ENCODE measurements around the gene THRB. TPM values are rescaled to one million over a fixed set of nuclear protein-coding genes. Genes with fewer than 3 reads are reported as not detected.

THRB gene
- total RNA-seq, 6 donors from 2014 or later = 5.5 to 15.2 (median 12.0) TPM

GRCh38 chr3:24164967-24165602, 329.6 kb downstream of the THRB start:
- 93 to 95% methylated on average over 14 of the region's 14 CpGs for WGBS, 2 donors
- no peaks in the 10 kb centered on the region for H3K9me3 ChIP-seq
- no peak overlapping the region for H3K4me3 ChIP-seq
- H3K27ac ChIP-seq = no peak overlapping the region
- no peaks in the 10 kb centered on the region for H3K36me3 ChIP-seq
- TF ChIP-seq POLR2A (IDR thresholded peaks at IDR 0.05) (no peak), EP300 (IDR thresholded peaks at IDR 0.05) (no peak), CTCF (IDR thresholded peaks at IDR 0.05) (no peak), POLR2AphosphoS5 (IDR thresholded peaks at IDR 0.05) (no peak)
- ATAC-seq (ENCODE audit: low FRiP score in 2 of 2) (no peak), DNase-seq (no peak)
- H3K4me1 ChIP-seq = peaks cover 3 to 11% (median 6%) of the 10 kb centered on the region in 4 donors
- H3K27me3 ChIP-seq = no peaks in the 10 kb centered on the region

GRCh38 chr3:24162929-24163328, 331.7 kb downstream of the THRB start:
- Histone ChIP-seq H3K27ac (no peak overlapping the region), H3K4me1 (peaks cover 3 to 11% (median 6%) of the 10 kb centered on the region in 4 donors), H3K4me3 (no peak overlapping the region), H3K36me3 (no peaks in the 10 kb centered on the region), H3K27me3 (no peaks in the 10 kb centered on the region), H3K9me3 (no peaks in the 10 kb centered on the region)
- DNase-seq = no peak
- TF ChIP-seq POLR2AphosphoS5 (IDR thresholded peaks at IDR 0.05) = no peak
- TF ChIP-seq POLR2A (IDR thresholded peaks at IDR 0.05) = no peak
- TF ChIP-seq CTCF (IDR thresholded peaks at IDR 0.05) = no peak
- no peak for TF ChIP-seq EP300 (IDR thresholded peaks at IDR 0.05)
- WGBS, 2 donors = 93 to 95% methylated on average over 3 of the region's 3 CpGs
- no peak for ATAC-seq (ENCODE audit: low FRiP score in 2 of 2)

GRCh38 chr3:24161841-24162240, 332.8 kb downstream of the THRB start:
- TF ChIP-seq POLR2AphosphoS5 (IDR thresholded peaks at IDR 0.05) (no peak), EP300 (IDR thresholded peaks at IDR 0.05) (no peak), POLR2A (IDR thresholded peaks at IDR 0.05) (no peak), CTCF (IDR thresholded peaks at IDR 0.05) (no peak)
- Histone ChIP-seq H3K27ac (no peak overlapping the region), H3K36me3 (no peaks in the 10 kb centered on the region), H3K4me3 (no peak overlapping the region), H3K9me3 (no peaks in the 10 kb centered on the region), H3K4me1 (peaks cover 3 to 10% (median 6%) of the 10 kb centered on the region in 4 donors), H3K27me3 (no peaks in the 10 kb centered on the region)
- no peak for ATAC-seq (ENCODE audit: low FRiP score in 2 of 2)
- DNase-seq = no peak
- 50 to 57% methylated on average over 7 of the region's 7 CpGs for WGBS, 2 donors

- no peaks in the 10 kb centered on the region for H3K36me3 ChIP-seq
- DNase-seq (no peak), ATAC-seq (ENCODE audit: low FRiP score in 2 of 2) (no peak)
- peaks cover 3 to 6% (median 6%) of the 10 kb centered on the region in 4 donors for H3K4me1 ChIP-seq
- WGBS, 2 donors = 68 to 80% methylated on average over 12 of the region's 12 CpGs
- no peak overlapping the region for H3K4me3 ChIP-seq
- H3K27ac ChIP-seq = no peak overlapping the region
- H3K9me3 ChIP-seq = no peaks in the 10 kb centered on the region
- TF ChIP-seq POLR2AphosphoS5 (IDR thresholded peaks at IDR 0.05) (no peak), CTCF (IDR thresholded peaks at IDR 0.05) (no peak), POLR2A (IDR thresholded peaks at IDR 0.05) (no peak), EP300 (IDR thresholded peaks at IDR 0.05) (no peak)
- H3K27me3 ChIP-seq = no peaks in the 10 kb centered on the region
Measured at GRCh38 chr3:24160424-24161095, 334.1 kb downstream of the THRB start.

All from upper lobe of left lung (tissue), 6 donors.